HCT116 (cell line): ENCODE results near the gene NCCRP1. TPM values are rescaled to one million over a fixed set of nuclear protein-coding genes. Genes with fewer than 3 reads are reported as not detected.

Experiments used
- ATAC-seq: fragments of 200-7000 bp; cut with Tn5 transposase; 2 replicates; pipeline ENCODE4 v1.9.1; 2020; ENCODE audit warnings: mild to moderate bottlenecking, moderate library complexity
- BruUV-seq: library from RNA; stranded (reverse); fragments of 400-500 nt; replicated peaks from 2 replicates; lab custom pipeline; 2021; lab: Mats Ljungman, UMichigan
- CTCF ChIA-PET: fragments of 300-600 bp; sonication (Branson Sonifier 250); formaldehyde crosslinking; loops from one replicate; lab custom pipeline; 2021; ENCODE audit warnings: antibody characterized with exemption; lab: Charles Lee
- POLR2A ChIA-PET: fragments of 300-600, 350-600 bp; sonication (Branson Sonifier 250); formaldehyde crosslinking; loops from one replicate; lab custom pipeline; 2021; ENCODE audit warnings: antibody characterized with exemption; lab: Charles Lee
- RAD21 ChIA-PET, 2 experiments: fragments of 300-600 bp; sonication (Branson Sonifier 250); formaldehyde crosslinking; loops; one replicate each; lab custom pipeline; 2023; ENCODE audit warnings: low total read pairs in 2 of 2; ENCODE audit not compliant: uncharacterized antibody in 2 of 2, unreplicated experiment in 2 of 2, low non-redundant PET in 1 of 2; lab: Charles Lee
- DNase-seq: peaks from one replicate; pipeline ENCODE4 v3.0.0-alpha.2; 2010; ENCODE audit warnings: low read depth, low spot score
- H2AFZ ChIP-seq: fragments of 200-600 bp; shearing (Covaris generic), sonication (generic); 2 replicates; pipeline ENCODE4 v1.6.1; 2017; ENCODE audit warnings: low read depth, mixed run types, mixed read lengths, antibody characterized with exemption, low read length; ENCODE audit not compliant: poor library complexity, severe bottlenecking
- H3K27ac ChIP-seq: 2 replicates; pipeline ENCODE4 v1.5.1; 2012; ENCODE audit warnings: low read depth, low read length
- H3K27me3 ChIP-seq: fragments of 200-600 bp; sonication (generic); 2 replicates; pipeline ENCODE4 v1.6.1; 2016; ENCODE audit warnings: mixed run types, low read length, mixed read lengths; ENCODE audit not compliant: insufficient read depth
- H3K36me3 ChIP-seq, 2 experiments: fragments of 200-500 bp in 1 of 2; fragments of 200-600 bp in 1 of 2; sonication (Bioruptor generic) in 1 of 2; sonication (generic) in 1 of 2; 2 replicates each; pipeline versions ENCODE4 v1.5.1 to v1.6.1; 2014 to 2016; ENCODE audit warnings: low read length in 2 of 2, inconsistent platforms in 1 of 2, mixed read lengths in 1 of 2, mixed run types in 1 of 2; ENCODE audit not compliant: insufficient read depth in 2 of 2, control insufficient read depth in 1 of 2
- H3K4me1 ChIP-seq, 2 experiments: fragments of 200-600 bp in 1 of 2; sonication (generic) in 1 of 2; 2 replicates each; pipeline versions ENCODE4 v1.5.1 to v1.6.1; 2012 to 2017; ENCODE audit warnings: low read length in 2 of 2, inconsistent platforms in 1 of 2, mild to moderate bottlenecking in 1 of 2, mixed read lengths in 1 of 2, mixed run types in 1 of 2, moderate library complexity in 1 of 2; ENCODE audit not compliant: insufficient read depth in 2 of 2, control insufficient read depth in 1 of 2
- H3K4me2 ChIP-seq: fragments of 200-600 bp; sonication (generic); 2 replicates; pipeline ENCODE4 v1.6.1; 2017; ENCODE audit warnings: mixed run types, low read length, mixed read lengths
- H3K4me3 ChIP-seq, 2 experiments: fragments of 200-600 bp in 1 of 2; sonication (generic) in 1 of 2; replicated peaks in 1 of 2; 2 replicates each; pipeline ENCODE4 v1.5.1; 2011 to 2016; ENCODE audit warnings: low read length in 2 of 2, control low read depth in 1 of 2, low read depth in 1 of 2, mild to moderate bottlenecking in 1 of 2, mixed read lengths in 1 of 2, mixed run types in 1 of 2
- H3K79me2 ChIP-seq: fragments of 200-600 bp; sonication (generic); 2 replicates; pipeline ENCODE4 v1.6.1; 2017; ENCODE audit warnings: mild to moderate bottlenecking, mixed run types, low read length, moderate library complexity, mixed read lengths; ENCODE audit not compliant: insufficient read depth
- H3K9ac ChIP-seq: fragments of 200-600 bp; sonication (generic); 2 replicates; pipeline ENCODE4 v1.6.1; 2016; ENCODE audit warnings: low read length, mixed read lengths
- H3K9me2 ChIP-seq: fragments of 200-600 bp; sonication (generic), shearing (Covaris generic); 2 replicates; pipeline ENCODE4 v1.6.1; 2017; ENCODE audit warnings: mixed run types, mild to moderate bottlenecking, moderate library complexity; ENCODE audit not compliant: insufficient read depth
- H3K9me3 ChIP-seq, 2 experiments: fragments of 200-500 bp in 1 of 2; fragments of 200-600 bp in 1 of 2; sonication (Bioruptor generic) in 1 of 2; sonication (generic) in 1 of 2; 2 replicates each; pipeline ENCODE4 v1.6.1; 2014 to 2017; ENCODE audit warnings: low read length in 2 of 2, mixed read lengths in 2 of 2, inconsistent platforms in 1 of 2, low read depth in 1 of 2, mild to moderate bottlenecking in 1 of 2, mixed run types in 1 of 2, moderate library complexity in 1 of 2; ENCODE audit not compliant: control insufficient read depth in 1 of 2, insufficient read depth in 1 of 2
- H4K20me1 ChIP-seq: fragments of 200-600 bp; sonication (generic), shearing (Covaris generic); 2 replicates; pipeline ENCODE4 v1.6.1; 2017; ENCODE audit warnings: mixed run types, mild to moderate bottlenecking, moderate library complexity; ENCODE audit not compliant: insufficient read depth
- CBX3 ChIP-seq: IDR thresholded peaks from 2 replicates; pipeline ENCODE4 v1.6.1; 2012; ENCODE audit warnings: low read depth
- CEBPB ChIP-seq: IDR thresholded peaks from 2 replicates; pipeline ENCODE4 v1.6.1; 2012; ENCODE audit warnings: low read depth
- EGR1 ChIP-seq: IDR thresholded peaks from 2 replicates; pipeline ENCODE4 v1.6.1; 2012; ENCODE audit warnings: low read depth
- EZH2 ChIP-seq: fragments of 200-600 bp; sonication (generic); IDR thresholded peaks from 2 replicates; pipeline ENCODE4 v1.6.1; 2017; ENCODE audit warnings: antibody characterized with exemption, mixed run types
- EZH2phosphoT487 ChIP-seq: fragments of 200-600 bp; IDR thresholded peaks from 2 replicates; pipeline ENCODE4 v1.6.1; 2018; ENCODE audit warnings: antibody characterized with exemption, borderline replicate concordance
- FOSL1 ChIP-seq: IDR thresholded peaks from 2 replicates; pipeline ENCODE4 v1.6.1; 2012; ENCODE audit warnings: low read depth
- POLR2A ChIP-seq: IDR thresholded peaks from 2 replicates; pipeline ENCODE4 v1.7.0; 2011; ENCODE audit warnings: borderline replicate concordance; ENCODE audit not compliant: insufficient read depth, insufficient read length; ENCODE audit errors: extremely low read depth
- POLR2AphosphoS5 ChIP-seq: IDR thresholded peaks from 2 replicates; pipeline ENCODE4 v1.6.1; 2011; ENCODE audit warnings: mild to moderate bottlenecking, low read depth, low read length, moderate library complexity
- SIN3A ChIP-seq: IDR thresholded peaks from 2 replicates; pipeline ENCODE4 v1.6.1; 2012; ENCODE audit warnings: low read depth
- YY1 ChIP-seq: IDR thresholded peaks from 2 replicates; pipeline ENCODE4 v1.6.1; 2011; ENCODE audit warnings: low read length, low read depth, moderate library complexity, mild to moderate bottlenecking; ENCODE audit not compliant: insufficient replicate concordance; ENCODE audit errors: extremely low read depth
- ZFX ChIP-seq: fragments of 450-650 bp; IDR thresholded peaks from 2 replicates; pipeline ENCODE4 v1.6.1; 2017
- ZNF274 ChIP-seq: fragments of 200-500 bp; sonication (Bioruptor generic); IDR thresholded peaks from 2 replicates; pipeline ENCODE4 v1.6.1; 2014; ENCODE audit warnings: mild to moderate bottlenecking, low read depth, low read length, inconsistent platforms
- intact Hi-C: fragments of 100-400 bp; cut with micrococcal nuclease; formaldehyde crosslinking; loops from 2 replicates; pipeline ENCODE4 v1.10.0; 2022
- total RNA-seq: library from RNA; stranded (reverse); gene quantifications from one replicate; pipeline ENCODE4 v1.2.1, GENCODE V29; 2021; ENCODE audit not compliant: unreplicated experiment
- TF ChIP-seq, protein P1 (sequence below), 3 experiments: fragments of 200-600 bp in 1 of 3; sonication (generic) in 1 of 3; IDR thresholded peaks in 2 of 3; conservative IDR thresholded peaks in 1 of 3; 2 replicates each; pipeline ENCODE4 v1.5.1; 2012 to 2017; ENCODE audit warnings: low read depth in 2 of 3, low read length in 2 of 3, antibody characterized with exemption in 1 of 3, borderline replicate concordance in 1 of 3, control low read depth in 1 of 3, mild to moderate bottlenecking in 1 of 3, mixed read lengths in 1 of 3, mixed run types in 1 of 3, moderate library complexity in 1 of 3; ENCODE audit not compliant: insufficient read depth in 1 of 3
- TF ChIP-seq, protein P2 (sequence below): IDR thresholded peaks from 2 replicates; pipeline ENCODE4 v1.6.1; 2011; ENCODE audit warnings: mild to moderate bottlenecking, low read length, moderate library complexity; ENCODE audit not compliant: insufficient replicate concordance; ENCODE audit errors: extremely low read depth

NCCRP1 gene
- total RNA-seq, 1 experiment from 2014 or later = 0.12 TPM

DNA sequence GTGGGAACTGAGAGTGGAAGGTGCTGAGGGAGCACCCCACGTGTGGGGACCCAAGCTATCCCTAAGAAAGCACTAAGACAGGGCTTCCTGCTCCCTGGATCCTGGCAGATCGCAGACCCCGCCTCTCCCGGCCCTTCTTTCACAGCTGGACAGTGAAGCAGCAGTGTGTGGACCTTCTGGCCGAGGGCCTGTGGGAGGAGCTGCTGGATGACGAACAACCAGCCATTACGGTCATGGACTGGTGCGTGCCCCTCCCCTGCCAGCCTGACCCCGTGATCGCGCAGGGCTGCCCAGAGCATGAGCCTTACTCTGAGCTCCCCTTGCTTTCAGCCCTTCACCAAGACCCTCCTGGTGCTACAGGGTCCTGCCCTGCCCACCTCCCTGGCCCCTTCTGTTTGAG, 2.3 kb downstream of the NCCRP1 start:
- CTCF ChIA-PET = interaction anchor here (0.6 to 1.4 kb wide), 2 partner anchors 269 to 1298 kb away, joined by 3 read pairs; partner anchors contain the start of genes MRPS12 and SARS2
- intact Hi-C loops = no loop called here
- DNase-seq (no peak), ATAC-seq (no peak)
- Histone ChIP-seq H3K9me2 (no peaks in the 10 kb centered on the region), H3K9ac (no peak overlapping the region), H3K4me1 (peaks cover 7 to 29% of the 10 kb centered on the region in 2 experiments; a peak in 3 of 4 replicates), H4K20me1 (no peaks in the 10 kb centered on the region), H2AFZ (no peak overlapping the region), H3K27me3 (no peaks in the 10 kb centered on the region), H3K36me3 (no peaks in the 10 kb centered on the region), H3K4me2 (no peak overlapping the region), H3K9me3 (no peaks in the 10 kb centered on the region), H3K27ac (no peak overlapping the region), H3K4me3 (no peak overlapping the region), H3K79me2 (no peaks in the 10 kb centered on the region)
- POLR2A ChIA-PET = no interaction called here
- no TSS peak for BruUV-seq
- TF ChIP-seq SIN3A (no peak), CBX3 (no peak), FOSL1 (no peak), POLR2AphosphoS5 (no peak), CEBPB (no peak), ZNF274 (no peak), EZH2 (no peak), ZFX (no peak), EGR1 (no peak), YY1 (no peak), POLR2A (no peak), EZH2phosphoT487 (no peak)
- TF ChIP-seq, protein P1, sequence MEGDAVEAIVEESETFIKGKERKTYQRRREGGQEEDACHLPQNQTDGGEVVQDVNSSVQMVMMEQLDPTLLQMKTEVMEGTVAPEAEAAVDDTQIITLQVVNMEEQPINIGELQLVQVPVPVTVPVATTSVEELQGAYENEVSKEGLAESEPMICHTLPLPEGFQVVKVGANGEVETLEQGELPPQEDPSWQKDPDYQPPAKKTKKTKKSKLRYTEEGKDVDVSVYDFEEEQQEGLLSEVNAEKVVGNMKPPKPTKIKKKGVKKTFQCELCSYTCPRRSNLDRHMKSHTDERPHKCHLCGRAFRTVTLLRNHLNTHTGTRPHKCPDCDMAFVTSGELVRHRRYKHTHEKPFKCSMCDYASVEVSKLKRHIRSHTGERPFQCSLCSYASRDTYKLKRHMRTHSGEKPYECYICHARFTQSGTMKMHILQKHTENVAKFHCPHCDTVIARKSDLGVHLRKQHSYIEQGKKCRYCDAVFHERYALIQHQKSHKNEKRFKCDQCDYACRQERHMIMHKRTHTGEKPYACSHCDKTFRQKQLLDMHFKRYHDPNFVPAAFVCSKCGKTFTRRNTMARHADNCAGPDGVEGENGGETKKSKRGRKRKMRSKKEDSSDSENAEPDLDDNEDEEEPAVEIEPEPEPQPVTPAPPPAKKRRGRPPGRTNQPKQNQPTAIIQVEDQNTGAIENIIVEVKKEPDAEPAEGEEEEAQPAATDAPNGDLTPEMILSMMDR (IDR thresholded peaks at IDR 0.05 in 2 of 3, conservative IDR thresholded peaks at IDR 0.05 in 1 of 3; ENCODE audit: borderline replicate concordance in 1 of 3, insufficient read depth in 1 of 3, low read depth in 2 of 3, low read length in 2 of 3) = no peak
- TF ChIP-seq, protein P2, sequence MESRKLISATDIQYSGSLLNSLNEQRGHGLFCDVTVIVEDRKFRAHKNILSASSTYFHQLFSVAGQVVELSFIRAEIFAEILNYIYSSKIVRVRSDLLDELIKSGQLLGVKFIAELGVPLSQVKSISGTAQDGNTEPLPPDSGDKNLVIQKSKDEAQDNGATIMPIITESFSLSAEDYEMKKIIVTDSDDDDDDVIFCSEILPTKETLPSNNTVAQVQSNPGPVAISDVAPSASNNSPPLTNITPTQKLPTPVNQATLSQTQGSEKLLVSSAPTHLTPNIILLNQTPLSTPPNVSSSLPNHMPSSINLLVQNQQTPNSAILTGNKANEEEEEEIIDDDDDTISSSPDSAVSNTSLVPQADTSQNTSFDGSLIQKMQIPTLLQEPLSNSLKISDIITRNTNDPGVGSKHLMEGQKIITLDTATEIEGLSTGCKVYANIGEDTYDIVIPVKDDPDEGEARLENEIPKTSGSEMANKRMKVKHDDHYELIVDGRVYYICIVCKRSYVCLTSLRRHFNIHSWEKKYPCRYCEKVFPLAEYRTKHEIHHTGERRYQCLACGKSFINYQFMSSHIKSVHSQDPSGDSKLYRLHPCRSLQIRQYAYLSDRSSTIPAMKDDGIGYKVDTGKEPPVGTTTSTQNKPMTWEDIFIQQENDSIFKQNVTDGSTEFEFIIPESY = no peak
- RAD21 ChIA-PET = no interaction called here
